IMR-90 (cell line): Measurements from ENCODE around the gene DNAJC27. TPM values are rescaled to one million over a fixed set of nuclear protein-coding genes. Genes with fewer than 3 reads are reported as not detected.

Experiments
- ATAC-seq: fragments of 200-7000 bp; cut with Tn5 transposase; 2 replicates; pipeline ENCODE4 v1.9.1; 2020; ENCODE audit warnings: low read depth, mild to moderate bottlenecking, moderate library complexity
- BruUV-seq: library from RNA; stranded (reverse); fragments of 400-500 nt; replicated peaks from 2 replicates; lab custom pipeline; 2021; lab: Mats Ljungman, UMichigan
- CTCF ChIA-PET: fragments of 300-600 bp; formaldehyde crosslinking; extraction: SDS; loops from one replicate; lab custom pipeline; 2021; ENCODE audit warnings: antibody characterized with exemption; lab: Yijun Ruan, JAX
- POLR2A ChIA-PET: fragments of 300-600 bp; sonication (Branson Sonifier 250); formaldehyde crosslinking; loops from one replicate; lab custom pipeline; 2022; ENCODE audit warnings: antibody characterized with exemption; ENCODE audit not compliant: unreplicated experiment; lab: Charles Lee
- DNase-seq: peaks from one replicate; pipeline ENCODE4 v3.0.0; 2013
- H2AFZ ChIP-seq: replicated peaks from 2 replicates; pipeline ENCODE3; 2013; ENCODE audit warnings: low read length, mild to moderate bottlenecking; ENCODE audit not compliant: poor library complexity
- H2AK5ac ChIP-seq: 2 replicates; pipeline ENCODE4 v1.6.1; 2013; ENCODE audit warnings: low read depth, low read length, inconsistent platforms
- H2AK9ac ChIP-seq: replicated peaks from 2 replicates; pipeline ENCODE3; 2013; ENCODE audit warnings: mild to moderate bottlenecking, low read depth, low read length, moderate library complexity; ENCODE audit not compliant: poor library complexity
- H2BK120ac ChIP-seq: 2 replicates; pipeline ENCODE4 v1.6.1; 2013; ENCODE audit warnings: low read depth, low read length, inconsistent platforms
- H2BK15ac ChIP-seq: 3 replicates; pipeline ENCODE4 v1.6.1; 2013; ENCODE audit warnings: low read depth, low read length, inconsistent platforms
- H2BK20ac ChIP-seq: 2 replicates; pipeline ENCODE4 v1.6.1; 2013; ENCODE audit warnings: low read depth, mild to moderate bottlenecking, inconsistent platforms, low read length, moderate library complexity
- H2BK5ac ChIP-seq: 2 replicates; pipeline ENCODE4 v1.6.1; 2013; ENCODE audit warnings: mild to moderate bottlenecking, low read depth, low read length, inconsistent platforms; ENCODE audit not compliant: poor library complexity, severe bottlenecking
- H3K14ac ChIP-seq: replicated peaks from 2 replicates; pipeline ENCODE4 v1.6.1; 2013; ENCODE audit warnings: low read depth, low read length, inconsistent platforms
- H3K18ac ChIP-seq: 2 replicates; pipeline ENCODE4 v1.6.1; 2013; ENCODE audit warnings: low read depth, low read length, control low read depth
- H3K23ac ChIP-seq: 2 replicates; pipeline ENCODE4 v1.6.1; 2013; ENCODE audit warnings: low read depth, low read length, inconsistent platforms
- H3K27ac ChIP-seq: 2 replicates; pipeline ENCODE4 v1.5.1; 2013; ENCODE audit warnings: mild to moderate bottlenecking, control low read depth, low read length; ENCODE audit not compliant: insufficient read depth
- H3K27me3 ChIP-seq: 2 replicates; pipeline ENCODE4 v1.6.1; 2013; ENCODE audit warnings: low read length; ENCODE audit not compliant: control insufficient read depth, insufficient read depth
- H3K36me3 ChIP-seq: 2 replicates; pipeline ENCODE4 v1.6.1; 2013; ENCODE audit warnings: low read length, mixed read lengths; ENCODE audit not compliant: control insufficient read depth, insufficient read depth
- H3K4ac ChIP-seq: 2 replicates; pipeline ENCODE4 v1.6.1; 2013; ENCODE audit warnings: low read depth, low read length, inconsistent platforms
- H3K4me1 ChIP-seq: 2 replicates; pipeline ENCODE4 v1.6.1; 2013; ENCODE audit warnings: low read length, mixed read lengths; ENCODE audit not compliant: control insufficient read depth, insufficient read depth
- H3K4me2 ChIP-seq: 2 replicates; pipeline ENCODE4 v1.6.1; 2013; ENCODE audit warnings: low read depth, mild to moderate bottlenecking, control low read depth, low read length, moderate library complexity
- H3K4me3 ChIP-seq: 2 replicates; pipeline ENCODE4 v1.5.1; 2013; ENCODE audit warnings: low read depth, mild to moderate bottlenecking, control low read depth, low read length, moderate library complexity; ENCODE audit not compliant: insufficient read depth
- H3K56ac ChIP-seq: 2 replicates; pipeline ENCODE4 v1.6.1; 2013; ENCODE audit warnings: low read length, inconsistent platforms; ENCODE audit not compliant: insufficient read depth; ENCODE audit errors: extremely low read depth
- H3K79me1 ChIP-seq, 2 experiments: 2 replicates each; pipeline ENCODE4 v1.6.1; 2013; ENCODE audit warnings: low read length in 2 of 2, inconsistent platforms in 1 of 2, low read depth in 1 of 2
- H3K9ac ChIP-seq: 2 replicates; pipeline ENCODE4 v1.6.1; 2013; ENCODE audit warnings: low read depth, low read length, control low read depth
- H3K9me1 ChIP-seq: 2 replicates; pipeline ENCODE4 v1.6.1; 2013; ENCODE audit warnings: low read length, inconsistent platforms; ENCODE audit not compliant: insufficient read depth
- H3K9me3 ChIP-seq: 2 replicates; pipeline ENCODE4 v1.6.1; 2013; ENCODE audit warnings: low read length; ENCODE audit not compliant: control insufficient read depth, insufficient read depth
- H4K20me1 ChIP-seq: 2 replicates; pipeline ENCODE4 v1.6.1; 2013; ENCODE audit warnings: low read length, inconsistent platforms; ENCODE audit not compliant: insufficient read depth
- H4K5ac ChIP-seq: 2 replicates; pipeline ENCODE4 v1.6.1; 2013; ENCODE audit warnings: mild to moderate bottlenecking, low read depth, low read length, control low read depth
- H4K8ac ChIP-seq, 2 experiments: 2 replicates each; pipeline ENCODE4 v1.6.1; 2013; ENCODE audit warnings: low read depth in 2 of 2, low read length in 2 of 2, control low read depth in 1 of 2, inconsistent platforms in 1 of 2
- H4K91ac ChIP-seq: 2 replicates; pipeline ENCODE4 v1.6.1; 2013; ENCODE audit warnings: low read depth, low read length, inconsistent platforms; ENCODE audit not compliant: insufficient read depth
- BHLHE40 ChIP-seq: fragments of 150-350 bp; IDR thresholded peaks from 2 replicates; pipeline ENCODE4 v1.6.1; 2016; ENCODE audit warnings: mild to moderate bottlenecking, low read depth, low read length
- CEBPB ChIP-seq: IDR thresholded peaks from 2 replicates; pipeline ENCODE4 v1.6.1; 2012; ENCODE audit warnings: low read depth, low read length, improper control_type of control experiment
- CHD1 ChIP-seq: IDR thresholded peaks from 2 replicates; pipeline ENCODE4 v1.6.1; 2012; ENCODE audit warnings: low read depth, low read length, improper control_type of control experiment
- CTCF ChIP-seq: conservative IDR thresholded peaks from 2 replicates; pipeline ENCODE4 v1.5.1; 2012; ENCODE audit warnings: mild to moderate bottlenecking, low read depth, low read length, improper control_type of control experiment
- ELK1 ChIP-seq: fragments of 150-350 bp; IDR thresholded peaks from 2 replicates; pipeline ENCODE4 v1.6.1; 2016; ENCODE audit warnings: low read depth, mild to moderate bottlenecking, low read length, moderate library complexity, borderline replicate concordance
- FOS ChIP-seq: fragments of 150-350 bp; IDR thresholded peaks from 2 replicates; pipeline ENCODE4 v1.6.1; 2016; ENCODE audit warnings: low read depth, low read length
- MAFK ChIP-seq: IDR thresholded peaks from 2 replicates; pipeline ENCODE4 v1.6.1; 2012; ENCODE audit warnings: low read depth, low read length, improper control_type of control experiment
- MAZ ChIP-seq: IDR thresholded peaks from 2 replicates; pipeline ENCODE4 v1.6.1; 2012; ENCODE audit warnings: low read depth, mild to moderate bottlenecking, low read length, improper control_type of control experiment, moderate library complexity, borderline replicate concordance
- MXI1 ChIP-seq: IDR thresholded peaks from 2 replicates; pipeline ENCODE4 v1.6.1; 2012; ENCODE audit warnings: low read depth, mild to moderate bottlenecking, low read length, moderate library complexity, borderline replicate concordance
- NFE2L2 ChIP-seq: fragments of 150-350 bp; IDR thresholded peaks from 2 replicates; pipeline ENCODE4 v1.6.1; 2016; ENCODE audit warnings: low read depth, mild to moderate bottlenecking, low read length
- POLR2A ChIP-seq: IDR thresholded peaks from 2 replicates; pipeline ENCODE4 v1.6.1; 2012; ENCODE audit warnings: mild to moderate bottlenecking, low read depth, low read length
- RAD21 ChIP-seq: IDR thresholded peaks from 2 replicates; pipeline ENCODE4 v1.6.1; 2012; ENCODE audit warnings: low read length, improper control_type of control experiment
- RCOR1 ChIP-seq: IDR thresholded peaks from 2 replicates; pipeline ENCODE4 v1.6.1; 2012; ENCODE audit warnings: mild to moderate bottlenecking, low read length, improper control_type of control experiment; ENCODE audit not compliant: insufficient replicate concordance
- RFX5 ChIP-seq: IDR thresholded peaks from 2 replicates; pipeline ENCODE4 v1.8.0; 2012; ENCODE audit warnings: low read depth, mild to moderate bottlenecking, low read length, moderate library complexity
- SMC3 ChIP-seq: fragments of 150-350 bp; IDR thresholded peaks from 2 replicates; pipeline ENCODE4 v1.6.1; 2016; ENCODE audit warnings: low read depth, mild to moderate bottlenecking, antibody characterized with exemption, low read length, moderate library complexity
- USF2 ChIP-seq: fragments of 150-350 bp; IDR thresholded peaks from 2 replicates; pipeline ENCODE4 v1.6.1; 2017; ENCODE audit warnings: mild to moderate bottlenecking, antibody characterized with exemption, low read length, low read depth
- WGBS, 2 experiments: methylation state at CpG; one replicate each; pipeline versions ENCODE4 v1.1.5 to v1.1.7; 2013; ENCODE audit warnings: missing lambda C conversion rate in 2 of 2; ENCODE audit not compliant: insufficient read length in 1 of 2; ENCODE audit errors: extremely low coverage in 2 of 2; 5-methylcytosine and 5-hydroxymethylcytosine counted together
- dilution Hi-C: fragments of 300-500 bp; cut with HindIII; formaldehyde crosslinking; loops from one replicate; pipeline ENCODE4 v1.14.3; 2018; ENCODE audit warnings: low sequenced_read_pairs; ENCODE audit not compliant: unreplicated experiment
- in situ Hi-C: fragments of 300-500 bp; cut with MboI; formaldehyde crosslinking; loops from 3 replicates; pipeline ENCODE4 v1.14.3; 2019; ENCODE audit warnings: low sequenced_read_pairs, inconsistent platforms, mixed read lengths
- intact Hi-C: fragments of 100-400 bp; cut with micrococcal nuclease; formaldehyde crosslinking; loops from 2 replicates; pipeline ENCODE4 v1.10.0; 2022
- polyA plus RNA-seq, 3 experiments: library from polyadenylated mRNA; depleted of rRNA; stranded (reverse); fragments of >200 nt; gene quantifications; 2 replicates each; pipeline ENCODE4 v1.2.3, GENCODE V29; 2012; ENCODE audit warnings: low replicate concordance in 1 of 3
- total RNA-seq: library from RNA; depleted of rRNA; stranded (reverse); fragments of >200 nt; gene quantifications from 2 replicates; pipeline ENCODE4 v1.2.3, GENCODE V29; 2012

Gene DNAJC27
- total and polyA plus RNA-seq, 2 of the 4 experiments (the other 2 are of a cell fraction) = 1.6 to 2.0 TPM

- BruUV-seq = no TSS peak
These were observed 56.0 kb downstream of the DNAJC27 start for GRCh38 chr2:24915796-24916195.

More at GRCh38 chr2:24915796-24916195, 56.0 kb downstream of the DNAJC27 start:
- Histone ChIP-seq H3K36me3 (peaks cover 16% of the 10 kb centered on the region; the same call in 1 of the 2 replicates), H2AFZ (no peak overlapping the region), H3K4me1 (peaks cover 34% of the 10 kb centered on the region), H2AK9ac (no peak overlapping the region), H2BK120ac (no peak overlapping the region), H2AK5ac (no peak overlapping the region), H3K56ac (no peak overlapping the region), H3K4ac (no peak overlapping the region), H2BK20ac (no peak overlapping the region), H3K9ac (no peak overlapping the region), H3K9me1 (peaks cover 16% of the 10 kb centered on the region), H4K5ac (no peak overlapping the region), H3K23ac (no peak overlapping the region), H4K20me1 (peaks cover 25% of the 10 kb centered on the region), H3K14ac (no peak overlapping the region), H2BK5ac (no peak overlapping the region), H4K91ac (no peak overlapping the region), H3K18ac (no peak overlapping the region), H3K27ac (no peak overlapping the region), H4K8ac (no peak overlapping the region), H3K79me1 (peaks cover 9 to 61% of the 10 kb centered on the region in 2 experiments; a peak in 3 of 4 replicates), H3K27me3 (no peaks in the 10 kb centered on the region), H3K4me2 (no peak overlapping the region), H2BK15ac (no peak overlapping the region), H3K9me3 (no peaks in the 10 kb centered on the region), H3K4me3 (no peak overlapping the region)
- dilution Hi-C loops (no loop called here), intact Hi-C loops (no loop called here), in situ Hi-C loops (no loop called here)
- DNase-seq (peak; percentile 35), ATAC-seq (no peak)
- TF ChIP-seq RFX5 = no peak
- TF ChIP-seq BHLHE40 = no peak
- no peak for TF ChIP-seq CHD1
- TF ChIP-seq CTCF = no peak
- no peak for TF ChIP-seq NFE2L2
- TF ChIP-seq POLR2A = no peak
- no peak for TF ChIP-seq MAZ
- no peak for TF ChIP-seq SMC3
- TF ChIP-seq MAFK = no peak
- no peak for TF ChIP-seq FOS
- no peak for TF ChIP-seq USF2
- TF ChIP-seq ELK1 = no peak
- TF ChIP-seq RAD21 = no peak
- no peak for TF ChIP-seq MXI1
- TF ChIP-seq RCOR1 = no peak
- no peak for TF ChIP-seq CEBPB
- WGBS, 2 experiments = no CpG with 5 or more reads among the region's 4 CpGs
- ChIA-PET POLR2A (no interaction called here), CTCF (no interaction called here)
